ENCODE results near the gene PBX1.

DNA sequence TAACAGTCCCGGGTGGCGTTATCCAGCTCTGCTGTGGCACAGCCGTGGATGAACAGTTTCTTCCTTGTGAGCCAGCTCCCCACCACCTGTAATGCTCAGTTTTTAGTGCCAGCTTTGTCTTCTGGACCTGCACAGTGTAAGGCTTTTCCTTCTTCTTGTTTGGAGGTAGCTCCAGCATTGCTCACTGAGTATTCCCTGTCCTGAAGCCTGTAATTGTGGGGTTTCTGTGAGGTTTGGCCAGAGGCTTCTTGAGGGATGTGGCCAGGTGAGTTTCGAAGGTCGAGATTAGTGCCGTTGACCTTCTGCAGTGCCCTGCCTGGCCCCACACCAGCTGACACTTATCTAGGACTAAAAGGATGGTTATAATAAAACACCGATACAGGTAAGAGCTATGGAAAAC, 75.0 kb downstream of the PBX1 start:
- TF ChIP-seq, protein P1, sequence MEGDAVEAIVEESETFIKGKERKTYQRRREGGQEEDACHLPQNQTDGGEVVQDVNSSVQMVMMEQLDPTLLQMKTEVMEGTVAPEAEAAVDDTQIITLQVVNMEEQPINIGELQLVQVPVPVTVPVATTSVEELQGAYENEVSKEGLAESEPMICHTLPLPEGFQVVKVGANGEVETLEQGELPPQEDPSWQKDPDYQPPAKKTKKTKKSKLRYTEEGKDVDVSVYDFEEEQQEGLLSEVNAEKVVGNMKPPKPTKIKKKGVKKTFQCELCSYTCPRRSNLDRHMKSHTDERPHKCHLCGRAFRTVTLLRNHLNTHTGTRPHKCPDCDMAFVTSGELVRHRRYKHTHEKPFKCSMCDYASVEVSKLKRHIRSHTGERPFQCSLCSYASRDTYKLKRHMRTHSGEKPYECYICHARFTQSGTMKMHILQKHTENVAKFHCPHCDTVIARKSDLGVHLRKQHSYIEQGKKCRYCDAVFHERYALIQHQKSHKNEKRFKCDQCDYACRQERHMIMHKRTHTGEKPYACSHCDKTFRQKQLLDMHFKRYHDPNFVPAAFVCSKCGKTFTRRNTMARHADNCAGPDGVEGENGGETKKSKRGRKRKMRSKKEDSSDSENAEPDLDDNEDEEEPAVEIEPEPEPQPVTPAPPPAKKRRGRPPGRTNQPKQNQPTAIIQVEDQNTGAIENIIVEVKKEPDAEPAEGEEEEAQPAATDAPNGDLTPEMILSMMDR (IDR thresholded peaks at IDR 0.05; ENCODE audit: low read depth, low read length): no peak
- TF ChIP-seq EZH2phosphoT487 (IDR thresholded peaks at IDR 0.05; ENCODE audit: low read depth): no peak

All from OCI-LY3 (cell line).